DMS 273 treated with DMSO at 0.1 percent for 48 hours (cell line): ENCODE data around the gene ZNF239.
"Not testable (repeated sequence)": the region's sequence is repeated elsewhere in the genome, so short reads cannot be mapped to it uniquely, and the experiment has no call there.

Source experiments
- DNase-seq: peaks from one replicate; lab custom pipeline; 2025; lab: John Stamatoyannopoulos, UW

ZNF239 gene

GRCh38 chr10:43576580-43576979 is 2.2 kb upstream of the ZNF239 start:
- no peak for DNase-seq

- DNase-seq, result no peak
Observed at GRCh38 chr10:43576062-43576461, 1.6 kb upstream of the ZNF239 start.

- DNase-seq, result no peak
Observed at GRCh38 chr10:43574906-43575305, 490 bp upstream of the ZNF239 start.

- DNase-seq, result no peak
Observed at GRCh38 chr10:43573250-43574000, 991 bp downstream of the ZNF239 start.

GRCh38 chr10:43570971-43571370 is 3.4 kb downstream of the ZNF239 start:
- no peak for DNase-seq

GRCh38 chr10:43569681-43570080 is 4.7 kb downstream of the ZNF239 start:
- no peak for DNase-seq

GRCh38 chr10:43557214-43557613 is 17.2 kb downstream of the ZNF239 start:
- no peak for DNase-seq

- not testable (repeated sequence) for DNase-seq
Observed at GRCh38 chr10:43543746-43544145, 30.7 kb downstream of the ZNF239 start.

GRCh38 chr10:43524434-43525247 is 49.8 kb downstream of the ZNF239 start:
- DNase-seq, result no peak
